ENCODE results near the gene PAQR8. TPM values are rescaled to one million over a fixed set of nuclear protein-coding genes. Genes with fewer than 3 reads are reported as not detected.
A peak's percentile ranks its signal among the peaks of the same experiment; 100 is the strongest.

Gene PAQR8
- total RNA-seq, 6 experiments from 2014 or later = 2.8 to 3.8 (median 3.1) TPM

DNA sequence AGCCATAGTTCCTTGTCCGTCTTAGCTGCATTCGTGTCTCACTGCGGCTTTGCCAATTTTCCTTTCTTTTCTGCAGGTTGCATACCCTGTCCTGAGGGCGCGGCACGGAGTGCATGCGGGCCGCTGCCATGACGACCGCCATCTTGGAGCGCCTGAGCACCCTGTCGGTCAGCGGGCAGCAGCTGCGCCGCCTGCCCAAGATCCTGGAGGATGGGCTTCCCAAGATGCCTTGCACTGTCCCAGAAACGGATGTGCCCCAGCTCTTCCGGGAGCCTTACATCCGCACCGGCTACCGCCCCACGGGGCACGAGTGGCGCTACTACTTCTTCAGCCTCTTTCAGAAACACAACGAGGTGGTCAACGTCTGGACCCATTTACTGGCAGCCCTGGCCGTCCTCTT, 41.1 kb downstream of the PAQR8 start:
- Mint-ChIP-seq H3K27me3 (ENCODE audit: insufficient read depth) (no peaks in the 10 kb centered on the region; the same call in 1 of the 2 replicates), H3K4me1 (ENCODE audit: low read depth) (peaks cover 14% of the 10 kb centered on the region), H3K9me3 (no peaks in the 10 kb centered on the region), H3K27ac (no peak overlapping the region), H3K36me3 (ENCODE audit: low read depth) (no peaks in the 10 kb centered on the region), H3K4me3 (no peak overlapping the region)
- TF ChIP-seq, protein P1, sequence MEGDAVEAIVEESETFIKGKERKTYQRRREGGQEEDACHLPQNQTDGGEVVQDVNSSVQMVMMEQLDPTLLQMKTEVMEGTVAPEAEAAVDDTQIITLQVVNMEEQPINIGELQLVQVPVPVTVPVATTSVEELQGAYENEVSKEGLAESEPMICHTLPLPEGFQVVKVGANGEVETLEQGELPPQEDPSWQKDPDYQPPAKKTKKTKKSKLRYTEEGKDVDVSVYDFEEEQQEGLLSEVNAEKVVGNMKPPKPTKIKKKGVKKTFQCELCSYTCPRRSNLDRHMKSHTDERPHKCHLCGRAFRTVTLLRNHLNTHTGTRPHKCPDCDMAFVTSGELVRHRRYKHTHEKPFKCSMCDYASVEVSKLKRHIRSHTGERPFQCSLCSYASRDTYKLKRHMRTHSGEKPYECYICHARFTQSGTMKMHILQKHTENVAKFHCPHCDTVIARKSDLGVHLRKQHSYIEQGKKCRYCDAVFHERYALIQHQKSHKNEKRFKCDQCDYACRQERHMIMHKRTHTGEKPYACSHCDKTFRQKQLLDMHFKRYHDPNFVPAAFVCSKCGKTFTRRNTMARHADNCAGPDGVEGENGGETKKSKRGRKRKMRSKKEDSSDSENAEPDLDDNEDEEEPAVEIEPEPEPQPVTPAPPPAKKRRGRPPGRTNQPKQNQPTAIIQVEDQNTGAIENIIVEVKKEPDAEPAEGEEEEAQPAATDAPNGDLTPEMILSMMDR (IDR thresholded peaks at IDR 0.05) = no peak
- DNase-seq = no peak

DNA sequence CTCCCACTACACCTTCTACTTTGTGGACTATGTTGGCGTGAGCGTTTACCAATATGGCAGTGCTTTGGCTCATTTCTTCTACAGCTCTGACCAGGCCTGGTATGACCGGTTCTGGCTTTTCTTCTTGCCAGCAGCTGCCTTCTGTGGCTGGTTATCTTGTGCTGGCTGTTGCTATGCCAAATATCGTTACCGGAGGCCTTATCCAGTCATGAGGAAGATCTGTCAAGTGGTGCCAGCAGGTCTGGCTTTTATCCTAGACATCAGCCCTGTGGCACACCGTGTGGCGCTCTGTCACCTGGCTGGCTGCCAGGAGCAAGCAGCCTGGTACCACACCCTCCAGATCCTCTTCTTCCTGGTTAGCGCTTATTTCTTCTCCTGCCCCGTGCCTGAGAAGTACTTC, 41.7 kb downstream of the PAQR8 start:
- TF ChIP-seq, protein P1 (IDR thresholded peaks at IDR 0.05) = no peak
- H3K4me3 Mint-ChIP-seq = no peak overlapping the region
- no peaks in the 10 kb centered on the region; the same call in 1 of the 2 replicates for H3K27me3 Mint-ChIP-seq (ENCODE audit: insufficient read depth)
- H3K9me3 Mint-ChIP-seq = no peaks in the 10 kb centered on the region
- H3K27ac Mint-ChIP-seq = no peak overlapping the region
- H3K4me1 Mint-ChIP-seq (ENCODE audit: low read depth) = peaks cover 14% of the 10 kb centered on the region
- no peaks in the 10 kb centered on the region for H3K36me3 Mint-ChIP-seq (ENCODE audit: low read depth)
- DNase-seq = no peak

DNA sequence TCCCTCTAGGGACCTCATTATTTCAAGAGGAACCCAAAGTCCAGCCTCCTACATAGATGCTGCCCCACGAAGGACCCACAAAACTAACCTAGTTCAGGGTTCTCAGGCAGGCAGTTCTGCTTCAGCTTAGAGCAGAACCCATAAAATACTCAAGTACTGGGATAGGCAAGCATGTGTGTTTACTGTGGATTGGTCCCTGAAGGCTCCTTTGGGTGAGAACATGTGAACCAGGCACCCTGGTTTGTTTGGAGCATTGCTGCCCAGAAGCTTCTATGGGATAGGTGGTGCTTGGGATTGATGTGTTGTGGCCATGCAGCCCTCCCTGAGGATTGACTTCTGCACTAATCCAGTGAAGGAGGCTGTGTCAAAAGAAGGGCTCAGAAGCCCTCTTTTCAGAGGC, 43.3 kb downstream of the PAQR8 start:
- H3K9me3 Mint-ChIP-seq = no peaks in the 10 kb centered on the region
- TF ChIP-seq, protein P1 (IDR thresholded peaks at IDR 0.05) = no peak

DNA sequence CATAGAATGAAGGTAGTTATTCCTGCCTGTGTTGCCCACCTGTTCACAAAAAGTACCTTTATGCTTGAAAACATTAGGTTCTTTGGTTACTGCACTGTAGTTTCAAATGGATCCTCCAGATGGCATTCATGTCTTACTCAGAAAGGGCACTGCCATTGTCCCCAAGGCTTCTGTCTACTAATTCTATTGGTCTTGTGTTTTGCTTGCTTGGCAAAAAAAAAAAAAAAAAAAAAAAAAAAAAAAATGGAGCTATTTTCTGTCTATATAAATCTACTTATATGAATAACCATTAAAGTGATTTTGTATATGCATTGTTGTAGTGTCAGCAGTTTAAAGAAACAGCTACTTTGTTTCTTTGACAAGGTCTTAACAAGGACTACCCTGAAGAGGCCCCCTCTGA, 45.5 kb downstream of the PAQR8 start:
- Mint-ChIP-seq H3K27me3 (ENCODE audit: insufficient read depth) (no peaks in the 10 kb centered on the region), H3K4me1 (ENCODE audit: low read depth) (peaks cover 34% of the 10 kb centered on the region), H3K27ac (no peak overlapping the region), H3K4me3 (no peak overlapping the region), H3K36me3 (ENCODE audit: low read depth) (no peaks in the 10 kb centered on the region), H3K9me3 (no peaks in the 10 kb centered on the region)
- TF ChIP-seq, protein P1 (IDR thresholded peaks at IDR 0.05) = peak; percentile 78
- peak; percentile 68 for DNase-seq

More for the DNA sequence above, 43.3 kb downstream of the PAQR8 start:
- Mint-ChIP-seq H3K27me3 (ENCODE audit: insufficient read depth) (no peaks in the 10 kb centered on the region), H3K4me1 (ENCODE audit: low read depth) (peaks cover 12% of the 10 kb centered on the region), H3K4me3 (no peak overlapping the region), H3K27ac (no peak overlapping the region), H3K36me3 (ENCODE audit: low read depth) (no peaks in the 10 kb centered on the region)
- no peak for DNase-seq

DNA sequence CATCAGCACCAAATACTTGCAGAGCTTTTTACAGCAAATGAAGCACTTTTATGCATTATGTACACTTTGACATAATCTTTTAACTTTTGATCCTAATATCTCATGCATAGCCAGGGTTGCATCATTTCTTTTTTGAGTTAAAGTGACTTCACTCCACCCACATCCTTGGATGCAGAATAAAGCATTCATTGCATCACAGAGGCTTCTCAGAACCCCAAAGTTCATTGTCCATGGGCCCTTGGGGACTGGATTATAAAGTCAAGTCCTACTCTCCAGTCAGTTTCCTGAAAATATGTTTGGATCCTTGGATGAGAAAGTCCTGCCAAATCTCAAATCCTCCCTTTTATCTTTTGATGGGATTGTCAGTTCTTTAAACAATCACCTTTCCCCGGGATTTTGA, 47.5 kb downstream of the PAQR8 start:
- DNase-seq = no peak
- peaks cover 40% of the 10 kb centered on the region for H3K4me1 Mint-ChIP-seq (ENCODE audit: low read depth)
- H3K27me3 Mint-ChIP-seq (ENCODE audit: insufficient read depth) = no peaks in the 10 kb centered on the region
- no peaks in the 10 kb centered on the region for H3K36me3 Mint-ChIP-seq (ENCODE audit: low read depth)
- no peak overlapping the region for H3K4me3 Mint-ChIP-seq
- TF ChIP-seq, protein P1 (IDR thresholded peaks at IDR 0.05) = no peak
- no peak overlapping the region for H3K27ac Mint-ChIP-seq
- no peaks in the 10 kb centered on the region for H3K9me3 Mint-ChIP-seq

DNA sequence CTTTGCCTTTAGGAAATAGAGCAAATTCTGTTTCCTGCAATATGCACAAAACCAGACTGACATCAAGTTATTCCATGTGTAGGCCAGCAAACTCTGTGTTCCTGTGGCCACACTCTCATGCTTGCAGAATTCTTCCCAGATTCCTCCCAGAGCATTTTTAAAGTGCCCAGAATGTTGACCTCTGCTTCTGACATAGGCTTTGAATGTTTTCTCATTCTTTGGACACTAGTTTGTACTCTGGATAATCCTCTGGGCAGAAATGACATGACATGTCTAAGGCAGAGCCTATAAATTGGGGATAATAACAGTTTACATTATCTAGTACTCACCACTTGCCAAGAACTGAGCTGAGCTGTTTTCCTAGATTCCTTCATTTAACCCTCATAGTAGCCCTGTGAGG, 49.0 kb downstream of the PAQR8 start:
- Mint-ChIP-seq H3K4me3 (no peak overlapping the region), H3K27me3 (ENCODE audit: insufficient read depth) (no peaks in the 10 kb centered on the region)
- DNase-seq = peak; percentile 32

More for the DNA sequence above, 49.0 kb downstream of the PAQR8 start:
- H3K27ac Mint-ChIP-seq = peak overlapping the region; percentile 11; the same call in 1 of the 2 replicates
- no peaks in the 10 kb centered on the region for H3K9me3 Mint-ChIP-seq
- TF ChIP-seq, protein P1 (IDR thresholded peaks at IDR 0.05) = no peak
- H3K36me3 Mint-ChIP-seq (ENCODE audit: low read depth) = no peaks in the 10 kb centered on the region
- peaks cover 52% of the 10 kb centered on the region for H3K4me1 Mint-ChIP-seq (ENCODE audit: low read depth)

Data from HFFc6 (cell line).